Upper lobe of left lung (tissue), 4 donors: Measurements from ENCODE around the gene SPATA1.

Experiments used
- EP300 ChIP-seq, 4 donors: sonication (generic); formaldehyde crosslinking; IDR thresholded peaks; one replicate each; pipeline ENCODE4 v1.5.1; 2017; ENCODE audit warnings: antibody characterized with exemption in 4 of 4, control low read depth in 2 of 4
- POLR2A ChIP-seq, 4 donors: fragments of 450-650 bp; IDR thresholded peaks; one replicate each; pipeline ENCODE4 v1.5.1; 2016 to 2017; ENCODE audit warnings: antibody characterized with exemption in 4 of 4, mild to moderate bottlenecking in 2 of 4
- POLR2AphosphoS5 ChIP-seq, 2 donors: sonication (generic); formaldehyde crosslinking; IDR thresholded peaks; one replicate each; pipeline ENCODE4 v1.5.1; 2017; ENCODE audit warnings: antibody characterized with exemption in 2 of 2
- TF ChIP-seq, protein P1 (sequence below), 6 experiments: fragments of 450-650 bp in 4 of 6; fragments of 200-600 bp in 2 of 6; sonication (generic) in 2 of 6; IDR thresholded peaks; one replicate each; pipeline ENCODE4 v1.5.1; 2016 to 2019; ENCODE audit warnings: antibody characterized with exemption in 6 of 6

DNA sequence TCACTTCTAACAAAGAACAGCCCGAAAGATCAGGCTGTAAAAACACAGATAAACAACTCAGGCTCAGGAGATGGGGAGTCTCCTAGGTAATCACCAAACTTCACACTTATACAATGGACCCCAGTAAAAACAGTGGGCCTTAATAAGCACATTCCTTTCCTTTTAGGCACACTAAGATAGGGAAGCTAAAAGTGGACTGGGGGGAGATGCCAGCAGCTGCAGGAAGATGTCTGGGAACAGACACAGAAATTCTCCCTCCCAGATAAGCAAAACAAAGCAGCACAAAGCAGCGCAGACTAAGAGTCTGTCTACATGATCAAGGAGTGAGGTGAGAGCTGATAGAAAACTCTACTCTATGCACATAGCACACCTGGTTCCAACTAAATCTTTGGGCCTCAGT lies 97.0 kb downstream of the SPATA1 start:
- TF ChIP-seq, protein P1, sequence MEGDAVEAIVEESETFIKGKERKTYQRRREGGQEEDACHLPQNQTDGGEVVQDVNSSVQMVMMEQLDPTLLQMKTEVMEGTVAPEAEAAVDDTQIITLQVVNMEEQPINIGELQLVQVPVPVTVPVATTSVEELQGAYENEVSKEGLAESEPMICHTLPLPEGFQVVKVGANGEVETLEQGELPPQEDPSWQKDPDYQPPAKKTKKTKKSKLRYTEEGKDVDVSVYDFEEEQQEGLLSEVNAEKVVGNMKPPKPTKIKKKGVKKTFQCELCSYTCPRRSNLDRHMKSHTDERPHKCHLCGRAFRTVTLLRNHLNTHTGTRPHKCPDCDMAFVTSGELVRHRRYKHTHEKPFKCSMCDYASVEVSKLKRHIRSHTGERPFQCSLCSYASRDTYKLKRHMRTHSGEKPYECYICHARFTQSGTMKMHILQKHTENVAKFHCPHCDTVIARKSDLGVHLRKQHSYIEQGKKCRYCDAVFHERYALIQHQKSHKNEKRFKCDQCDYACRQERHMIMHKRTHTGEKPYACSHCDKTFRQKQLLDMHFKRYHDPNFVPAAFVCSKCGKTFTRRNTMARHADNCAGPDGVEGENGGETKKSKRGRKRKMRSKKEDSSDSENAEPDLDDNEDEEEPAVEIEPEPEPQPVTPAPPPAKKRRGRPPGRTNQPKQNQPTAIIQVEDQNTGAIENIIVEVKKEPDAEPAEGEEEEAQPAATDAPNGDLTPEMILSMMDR (IDR thresholded peaks at IDR 0.05), result no peak
- TF ChIP-seq POLR2AphosphoS5 (IDR thresholded peaks at IDR 0.05) (no peak), POLR2A (IDR thresholded peaks at IDR 0.05) (no peak), EP300 (IDR thresholded peaks at IDR 0.05) (no peak)
